ENCODE measurements around the gene UBE3D. TPM values are rescaled to one million over a fixed set of nuclear protein-coding genes. Genes with fewer than 3 reads are reported as not detected.

Gene UBE3D
- total RNA-seq, 4 donors from 2014 or later = 4.9 to 12.1 (median 10.0) TPM

- TF ChIP-seq CTCF (IDR thresholded peaks at IDR 0.05; ENCODE audit: low read depth) = no peak
Measured at GRCh38 chr6:82989736-82990290, 75.8 kb downstream of the UBE3D start.

- no peak for TF ChIP-seq CTCF (IDR thresholded peaks at IDR 0.05; ENCODE audit: low read depth)
Measured at GRCh38 chr6:82988930-82989351, 76.7 kb downstream of the UBE3D start.

- no peak for TF ChIP-seq CTCF (IDR thresholded peaks at IDR 0.05; ENCODE audit: low read depth)
Measured at GRCh38 chr6:82987951-82988350, 77.7 kb downstream of the UBE3D start.

GRCh38 chr6:82987416-82987815 lies 78.2 kb downstream of the UBE3D start:
- TF ChIP-seq CTCF (IDR thresholded peaks at IDR 0.05; ENCODE audit: low read depth) = no peak

- TF ChIP-seq CTCF (IDR thresholded peaks at IDR 0.05; ENCODE audit: low read depth) = no peak
Measured at GRCh38 chr6:82984720-82985119, 80.9 kb downstream of the UBE3D start.

- no peak for TF ChIP-seq CTCF (IDR thresholded peaks at IDR 0.05; ENCODE audit: low read depth)
Measured at GRCh38 chr6:82980086-82980485, 85.6 kb downstream of the UBE3D start.

GRCh38 chr6:82979657-82980056 lies 86.0 kb downstream of the UBE3D start:
- no peak for TF ChIP-seq CTCF (IDR thresholded peaks at IDR 0.05; ENCODE audit: low read depth)
